Diencephalon (tissue), 1 donor: ENCODE results near the gene TREML1. TPM values are rescaled to one million over a fixed set of nuclear protein-coding genes. Genes with fewer than 3 reads are reported as not detected.

Experiments
- total RNA-seq: library from RNA; depleted of rRNA; stranded (reverse); fragments of >200 nt; gene quantifications from one replicate; pipeline ENCODE4 v1.2.3, GENCODE V29; 2014

The TREML1 gene
- total RNA-seq, result not detected

DNA sequence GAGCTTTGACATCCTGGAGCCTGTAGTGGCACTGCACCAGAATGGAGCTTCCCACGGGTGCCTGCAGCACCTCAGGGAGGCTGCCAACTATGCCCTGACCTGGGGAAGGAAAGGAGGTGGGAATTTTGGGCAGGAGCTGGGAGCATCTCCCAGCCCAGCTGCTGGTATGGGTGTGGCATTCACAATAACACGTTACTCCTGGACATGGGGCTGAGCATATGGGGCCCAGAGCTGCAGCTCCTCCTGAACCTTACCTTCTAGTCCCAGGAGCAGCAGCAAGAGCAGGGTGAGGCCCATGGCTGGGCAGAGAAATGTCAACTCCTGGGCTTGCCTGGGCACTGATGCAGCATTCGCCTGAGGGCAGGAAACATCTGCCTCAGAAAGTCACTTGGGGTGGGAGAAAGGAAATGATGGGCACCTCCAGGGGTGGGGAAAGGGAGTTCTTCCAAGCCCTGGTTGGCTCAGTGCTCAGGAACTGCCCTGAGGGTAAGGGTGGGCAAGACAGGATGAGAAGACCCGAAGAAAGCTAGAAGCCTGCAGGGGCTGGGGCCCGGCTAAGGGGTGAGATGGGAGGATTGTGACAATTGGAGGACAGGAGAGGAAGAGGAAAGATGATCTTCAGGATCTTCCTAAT is at the start of gene TREML1:
TSS of gene TREML1 (minus strand) at position 356 of the 634 bp plus-strand sequence. CDS start at position 297, 59 bp downstream.

GRCh38 chr6:41200901-41201763 is 47.0 kb upstream of the TREML1 start, which contains the start of gene TREML2:
Gene TREML2, minus strand, starts transcription at chr6:41201149. Its CDS starts 141 bp downstream, at chr6:41201008.

DNA sequence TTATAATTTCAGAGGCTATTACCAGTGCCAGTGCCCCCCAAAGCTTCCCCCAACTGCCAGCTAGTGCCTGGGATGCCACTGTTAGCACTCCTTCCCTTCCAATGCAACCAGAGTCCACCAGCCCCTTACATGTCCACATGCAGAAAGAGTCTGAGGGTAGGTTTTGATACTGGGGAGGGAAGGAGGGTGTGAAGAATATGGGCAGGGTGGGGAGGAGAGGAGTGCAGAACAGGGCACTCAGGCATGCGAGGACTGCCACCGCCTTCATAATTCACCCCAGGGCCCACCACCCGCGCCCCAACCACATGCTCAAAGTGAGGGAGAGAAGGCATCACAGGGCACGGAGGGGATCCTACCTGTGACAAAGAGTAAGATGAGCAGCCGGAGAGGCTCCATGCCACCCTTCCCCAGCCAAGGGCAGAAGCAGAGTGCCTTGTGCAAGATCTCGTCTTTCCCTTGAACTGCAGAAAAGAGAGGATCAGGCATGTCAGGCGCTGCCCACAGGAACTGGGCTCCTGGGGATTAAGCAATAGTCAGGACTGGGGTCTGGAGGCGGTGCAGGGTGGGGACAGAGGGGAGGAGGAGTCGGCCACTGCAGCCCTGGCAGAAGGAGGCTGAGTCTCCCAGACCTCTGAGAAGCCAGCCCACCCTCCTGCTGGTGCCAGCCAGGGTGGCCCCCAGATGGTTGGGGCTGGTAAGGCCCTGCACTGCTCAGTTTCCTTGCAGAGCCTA is 8.7 kb upstream of the TREML1 start, which contains the start of gene TREM2:
TSS of gene TREM2 (minus strand) at position 430 of the 732 bp plus-strand sequence. CDS start at position 396, 34 bp downstream.

Other genes starting within 250 kb of the TREML1 start
- gene UNC5CL, start 115.1 kb downstream of the TREML1 start, total RNA-seq, result 0.23 TPM
- not detected for gene TSPO2, start 111.9 kb downstream of the TREML1 start, total RNA-seq
- gene APOBEC2, start 101.1 kb downstream of the TREML1 start, total RNA-seq, result not detected
- 16.1 TPM for gene OARD1, start 82.0 kb downstream of the TREML1 start, total RNA-seq
- gene NFYA, start 81.4 kb downstream of the TREML1 start, total RNA-seq, result 36.2 TPM
- gene TREM2, start 8.8 kb upstream of the TREML1 start, total RNA-seq, result 8.5 TPM
- not detected for gene TREML2, start 46.8 kb upstream of the TREML1 start, total RNA-seq
- not detected for gene TREML4, start 74.0 kb upstream of the TREML1 start, total RNA-seq
- gene TREM1, start 132.3 kb upstream of the TREML1 start, total RNA-seq, result not detected
- gene NCR2, start 181.3 kb upstream of the TREML1 start, total RNA-seq, result not detected